ENCODE data around the gene CDC34.

DNA sequence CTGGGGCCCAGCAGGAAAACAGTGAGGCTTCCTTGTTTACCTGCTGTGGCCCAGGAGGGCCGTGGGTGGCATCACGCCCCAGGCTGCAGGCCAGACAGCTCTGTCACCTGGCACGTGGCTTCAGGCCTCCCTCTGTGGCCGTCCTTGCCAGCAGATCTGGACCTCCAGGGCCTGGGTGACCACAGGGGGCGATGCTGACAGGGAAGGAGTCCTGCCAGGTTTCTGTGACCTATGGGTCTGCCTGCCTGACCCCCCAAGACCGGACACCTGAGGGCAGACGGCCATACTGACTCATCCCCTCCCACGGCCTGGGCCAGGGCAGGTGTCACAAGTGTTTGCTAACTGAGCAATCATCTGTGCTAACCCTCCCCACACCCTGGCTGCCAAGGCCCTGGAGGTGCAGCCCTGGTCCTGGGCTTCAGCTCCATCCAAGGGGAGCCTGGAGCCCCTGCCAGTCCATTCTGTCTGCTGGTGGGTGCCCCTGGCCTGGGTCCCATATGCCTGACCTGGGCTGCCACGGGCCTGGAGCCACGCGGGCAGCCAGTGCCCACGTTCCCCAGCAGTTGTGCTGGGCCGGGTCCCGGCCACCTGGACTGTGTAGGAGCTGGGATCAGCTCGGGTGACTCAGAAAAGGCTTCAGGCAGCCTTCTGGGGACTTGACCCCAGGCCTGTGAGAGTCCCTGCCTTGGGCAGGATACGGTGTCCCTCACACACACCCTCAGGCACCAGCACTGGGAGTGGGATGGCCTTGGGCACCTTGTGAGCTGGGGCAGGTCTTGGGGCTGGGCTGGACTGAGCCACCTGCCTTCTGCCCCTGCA, 3.7 kb downstream of the CDC34 start:
- TF ChIP-seq, protein P1, sequence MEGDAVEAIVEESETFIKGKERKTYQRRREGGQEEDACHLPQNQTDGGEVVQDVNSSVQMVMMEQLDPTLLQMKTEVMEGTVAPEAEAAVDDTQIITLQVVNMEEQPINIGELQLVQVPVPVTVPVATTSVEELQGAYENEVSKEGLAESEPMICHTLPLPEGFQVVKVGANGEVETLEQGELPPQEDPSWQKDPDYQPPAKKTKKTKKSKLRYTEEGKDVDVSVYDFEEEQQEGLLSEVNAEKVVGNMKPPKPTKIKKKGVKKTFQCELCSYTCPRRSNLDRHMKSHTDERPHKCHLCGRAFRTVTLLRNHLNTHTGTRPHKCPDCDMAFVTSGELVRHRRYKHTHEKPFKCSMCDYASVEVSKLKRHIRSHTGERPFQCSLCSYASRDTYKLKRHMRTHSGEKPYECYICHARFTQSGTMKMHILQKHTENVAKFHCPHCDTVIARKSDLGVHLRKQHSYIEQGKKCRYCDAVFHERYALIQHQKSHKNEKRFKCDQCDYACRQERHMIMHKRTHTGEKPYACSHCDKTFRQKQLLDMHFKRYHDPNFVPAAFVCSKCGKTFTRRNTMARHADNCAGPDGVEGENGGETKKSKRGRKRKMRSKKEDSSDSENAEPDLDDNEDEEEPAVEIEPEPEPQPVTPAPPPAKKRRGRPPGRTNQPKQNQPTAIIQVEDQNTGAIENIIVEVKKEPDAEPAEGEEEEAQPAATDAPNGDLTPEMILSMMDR (conservative IDR thresholded peaks at IDR 0.05): peak; percentile 49; the same call in 1 of the 2 replicates
- TF ChIP-seq EZH2 (IDR thresholded peaks at IDR 0.05; ENCODE audit: low read depth): no peak
